OCI-LY1 (cell line): ENCODE data around the gene GNG8.

ENCODE experiments used
- H2AFZ ChIP-seq: fragments of 200-600 bp; sonication (generic), shearing (Covaris generic); 2 replicates; pipeline ENCODE4 v1.6.0; 2014; ENCODE audit warnings: antibody characterized with exemption, mild to moderate bottlenecking, low read length
- H3F3A ChIP-seq: fragments of 200-600 bp; sonication (generic), shearing (Covaris generic); 2 replicates; pipeline ENCODE4 v1.6.0; 2014; ENCODE audit warnings: mild to moderate bottlenecking, antibody characterized with exemption, low read length, moderate library complexity; ENCODE audit not compliant: insufficient read depth
- H3K27ac ChIP-seq: fragments of 200-600 bp; sonication (generic); 2 replicates; pipeline ENCODE4 v1.5.1; 2014; ENCODE audit warnings: low read length, mixed run types, mild to moderate bottlenecking, low read depth; ENCODE audit not compliant: poor library complexity, severe bottlenecking
- H3K27me3 ChIP-seq: fragments of 200-600 bp; sonication (generic); 2 replicates; pipeline ENCODE4 v1.6.0; 2014; ENCODE audit warnings: antibody characterized with exemption, mild to moderate bottlenecking, low read length, moderate library complexity; ENCODE audit not compliant: insufficient read depth
- H3K36me3 ChIP-seq: fragments of 200-600 bp; sonication (generic); 2 replicates; pipeline ENCODE4 v1.6.1; 2014; ENCODE audit warnings: mild to moderate bottlenecking, antibody characterized with exemption, low read length, moderate library complexity, mixed read lengths; ENCODE audit not compliant: insufficient read depth
- H3K4me1 ChIP-seq: fragments of 200-600 bp; sonication (generic); 2 replicates; pipeline ENCODE4 v1.5.1; 2014; ENCODE audit warnings: mild to moderate bottlenecking, low read length, moderate library complexity; ENCODE audit not compliant: insufficient read depth, severe bottlenecking
- H3K4me2 ChIP-seq: fragments of 200-600 bp; sonication (generic), shearing (Covaris generic); 2 replicates; pipeline ENCODE4 v1.6.1; 2014; ENCODE audit warnings: low read length
- H3K4me3 ChIP-seq: fragments of 200-600 bp; sonication (generic); 2 replicates; pipeline ENCODE4 v1.5.1; 2014; ENCODE audit warnings: low read length, low read depth, mild to moderate bottlenecking, mixed read lengths; ENCODE audit not compliant: poor library complexity, severe bottlenecking
- H3K79me2 ChIP-seq: fragments of 200-600 bp; shearing (Covaris generic); 2 replicates; pipeline ENCODE4 v1.6.1; 2016; ENCODE audit warnings: mixed run types, low read length, mixed read lengths; ENCODE audit not compliant: insufficient read depth
- H3K9ac ChIP-seq: fragments of 200-600 bp; sonication (generic), shearing (Covaris generic); 2 replicates; pipeline ENCODE4 v1.6.1; 2014; ENCODE audit warnings: mild to moderate bottlenecking, low read length, mixed read lengths
- H3K9me2 ChIP-seq: fragments of 200-600 bp; sonication (generic), shearing (Covaris generic); 2 replicates; pipeline ENCODE4 v1.6.1; 2014; ENCODE audit warnings: low read depth, mild to moderate bottlenecking, low read length, mixed read lengths
- H3K9me3 ChIP-seq: fragments of 200-600 bp; shearing (Covaris generic); 2 replicates; pipeline ENCODE4 v1.6.1; 2014; ENCODE audit warnings: low read length, mixed read lengths
- H4K20me1 ChIP-seq: fragments of 200-600 bp; sonication (generic), shearing (Covaris generic); 2 replicates; pipeline ENCODE4 v1.6.0; 2016; ENCODE audit warnings: mild to moderate bottlenecking, low read length; ENCODE audit not compliant: insufficient read depth
- CTCF ChIP-seq: fragments of 200-600 bp; sonication (generic), shearing (Covaris generic); IDR thresholded peaks from 2 replicates; pipeline ENCODE4 v1.5.1; 2017; ENCODE audit warnings: mild to moderate bottlenecking, antibody characterized with exemption, low read length, moderate library complexity, mixed read lengths
- EZH2 ChIP-seq: fragments of 200-600 bp; sonication (generic), shearing (Covaris generic); IDR thresholded peaks from 2 replicates; pipeline ENCODE4 v1.8.0; 2017; ENCODE audit warnings: borderline replicate concordance, mixed run types, mild to moderate bottlenecking, antibody characterized with exemption, low read length, moderate library complexity, mixed read lengths

Gene GNG8

GRCh38 chr19:46609511-46610412 lies 26.2 kb downstream of the GNG8 start:
- Histone ChIP-seq H3F3A (no peaks in the 10 kb centered on the region; the same call in 1 of the 2 replicates), H3K9me2 (no peaks in the 10 kb centered on the region), H3K4me1 (peaks cover 21% of the 10 kb centered on the region), H4K20me1 (no peaks in the 10 kb centered on the region), H3K4me3 (no peak overlapping the region), H3K9ac (no peak overlapping the region), H3K9me3 (no peaks in the 10 kb centered on the region), H2AFZ (no peak overlapping the region), H3K36me3 (peaks cover 56% of the 10 kb centered on the region), H3K79me2 (no peaks in the 10 kb centered on the region), H3K4me2 (no peak overlapping the region), H3K27me3 (no peaks in the 10 kb centered on the region), H3K27ac (no peak overlapping the region)
- no peak for TF ChIP-seq EZH2
- TF ChIP-seq CTCF, result no peak

- Histone ChIP-seq H4K20me1 (no peaks in the 10 kb centered on the region), H3K36me3 (peaks cover 56% of the 10 kb centered on the region)
These were observed 27.2 kb downstream of the GNG8 start for GRCh38 chr19:46608581-46609345.

GRCh38 chr19:46608178-46608577 lies 27.8 kb downstream of the GNG8 start:
- H3K4me3 ChIP-seq, result no peak overlapping the region
- H3K9ac ChIP-seq, result no peak overlapping the region
- peaks cover 25% of the 10 kb centered on the region for H3K4me1 ChIP-seq
- no peaks in the 10 kb centered on the region for H4K20me1 ChIP-seq
- H3K9me2 ChIP-seq, result no peaks in the 10 kb centered on the region
- H2AFZ ChIP-seq, result no peak overlapping the region
- TF ChIP-seq CTCF, result no peak
- TF ChIP-seq EZH2, result no peak
- H3F3A ChIP-seq, result no peaks in the 10 kb centered on the region; the same call in 1 of the 2 replicates
- no peaks in the 10 kb centered on the region for H3K9me3 ChIP-seq
- peaks cover 3% of the 10 kb centered on the region; the same call in 1 of the 2 replicates for H3K79me2 ChIP-seq
- H3K27me3 ChIP-seq, result no peaks in the 10 kb centered on the region
- peaks cover 56% of the 10 kb centered on the region for H3K36me3 ChIP-seq
- no peak overlapping the region for H3K27ac ChIP-seq
- H3K4me2 ChIP-seq, result no peak overlapping the region

More at GRCh38 chr19:46608581-46609345, 27.2 kb downstream of the GNG8 start:
- peaks cover 19% of the 10 kb centered on the region for H3K4me1 ChIP-seq
- H3K79me2 ChIP-seq, result no peaks in the 10 kb centered on the region; the same call in 1 of the 2 replicates
- H3K9me3 ChIP-seq, result no peaks in the 10 kb centered on the region
- H3K4me2 ChIP-seq, result no peak overlapping the region
- no peaks in the 10 kb centered on the region; the same call in 1 of the 2 replicates for H3F3A ChIP-seq
- no peak overlapping the region for H2AFZ ChIP-seq
- H3K9ac ChIP-seq, result no peak overlapping the region
- H3K4me3 ChIP-seq, result no peak overlapping the region
- no peaks in the 10 kb centered on the region for H3K9me2 ChIP-seq
- H3K27me3 ChIP-seq, result no peaks in the 10 kb centered on the region
- TF ChIP-seq EZH2, result no peak
- no peak for TF ChIP-seq CTCF
- H3K27ac ChIP-seq, result no peak overlapping the region
